ENCODE data around the gene FTH1. TPM values are rescaled to one million over a fixed set of nuclear protein-coding genes. Genes with fewer than 3 reads are reported as not detected.

Gene FTH1
- total RNA-seq, 1 experiment from 2014 or later = 3,345 TPM

DNA sequence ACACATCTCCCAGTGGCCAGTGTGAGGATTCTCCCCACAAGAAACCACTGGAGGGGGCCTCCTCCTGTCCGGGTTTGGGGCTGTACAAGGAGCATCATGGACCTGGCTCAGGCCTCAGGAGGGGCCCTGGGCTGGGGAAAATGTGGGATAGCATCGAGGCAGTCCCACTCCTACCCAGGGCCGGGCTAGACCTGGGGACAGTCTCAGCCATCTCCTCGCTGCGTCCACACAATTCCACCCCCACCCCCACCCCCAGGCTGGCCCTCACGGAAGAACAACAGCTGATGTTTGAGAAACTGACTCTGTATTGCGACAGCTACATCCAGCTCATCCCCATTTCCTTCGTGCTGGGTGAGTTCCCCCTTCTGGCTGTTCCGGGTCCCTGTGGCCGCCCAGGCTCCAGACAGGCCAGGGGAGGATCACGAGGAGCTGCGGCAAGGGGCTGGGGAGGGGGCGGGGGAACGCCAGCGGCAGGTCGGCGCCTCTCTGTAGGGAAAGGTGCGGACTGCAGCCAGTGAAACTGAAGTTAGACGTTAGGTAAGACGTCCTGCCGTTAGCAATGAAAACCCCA lies 12.5 kb downstream of the FTH1 start:
- no TSS peak for BruUV-seq (replicated peaks)
- H3K4me1 ChIP-seq (ENCODE audit: control insufficient read depth in 1 of 2, insufficient read depth in 2 of 2, low read length in 2 of 2) = peaks cover 0 to 13% of the 10 kb centered on the region in 2 experiments; a peak in 2 of 4 replicates
- no peaks in the 10 kb centered on the region for H3K79me2 ChIP-seq (ENCODE audit: insufficient read depth, low read length)
- intact Hi-C loops (cut with micrococcal nuclease) = no loop called here
- no peak overlapping the region for H3K4me3 ChIP-seq (replicated peaks in 1 of 2; ENCODE audit: low read depth in 1 of 2, low read length in 2 of 2)
- no peak overlapping the region for H3K9ac ChIP-seq (ENCODE audit: low read length)
- H3K36me3 ChIP-seq (ENCODE audit: control insufficient read depth in 1 of 2, insufficient read depth in 2 of 2, low read length in 2 of 2) = no peaks in the 10 kb centered on the region
- ChIA-PET CTCF (interaction anchor here (1.1 kb wide), 1 partner anchor 56 kb away, joined by 9 read pairs; no protein-coding TSS in a partner anchor), POLR2A (interaction anchor here (1.4 kb wide), 1 partner anchor 13 kb away, joined by 4 read pairs; the partner anchor contains the start of gene FTH1), RAD21 (ENCODE audit: low non-redundant PET in 1 of 2, low total read pairs in 2 of 2, uncharacterized antibody in 2 of 2, unreplicated experiment in 2 of 2) (interaction anchor here in 1 of 2 experiments (0.7 kb wide), 1 partner anchor 27 kb away, joined by 3 read pairs; no protein-coding TSS in a partner anchor)
- no peaks in the 10 kb centered on the region for H3K9me2 ChIP-seq (ENCODE audit: insufficient read depth)
- TF ChIP-seq ZNF274 (IDR thresholded peaks at IDR 0.05; ENCODE audit: low read depth, low read length) (no peak), EZH2 (IDR thresholded peaks at IDR 0.05) (no peak), SRF (IDR thresholded peaks at IDR 0.05; ENCODE audit: low read depth) (no peak), YY1 (IDR thresholded peaks at IDR 0.05; ENCODE audit: extremely low read depth, insufficient replicate concordance, low read depth, low read length) (no peak), JUND (IDR thresholded peaks at IDR 0.05) (no peak), EGR1 (IDR thresholded peaks at IDR 0.05; ENCODE audit: low read depth) (no peak)
- TF ChIP-seq, protein P1, sequence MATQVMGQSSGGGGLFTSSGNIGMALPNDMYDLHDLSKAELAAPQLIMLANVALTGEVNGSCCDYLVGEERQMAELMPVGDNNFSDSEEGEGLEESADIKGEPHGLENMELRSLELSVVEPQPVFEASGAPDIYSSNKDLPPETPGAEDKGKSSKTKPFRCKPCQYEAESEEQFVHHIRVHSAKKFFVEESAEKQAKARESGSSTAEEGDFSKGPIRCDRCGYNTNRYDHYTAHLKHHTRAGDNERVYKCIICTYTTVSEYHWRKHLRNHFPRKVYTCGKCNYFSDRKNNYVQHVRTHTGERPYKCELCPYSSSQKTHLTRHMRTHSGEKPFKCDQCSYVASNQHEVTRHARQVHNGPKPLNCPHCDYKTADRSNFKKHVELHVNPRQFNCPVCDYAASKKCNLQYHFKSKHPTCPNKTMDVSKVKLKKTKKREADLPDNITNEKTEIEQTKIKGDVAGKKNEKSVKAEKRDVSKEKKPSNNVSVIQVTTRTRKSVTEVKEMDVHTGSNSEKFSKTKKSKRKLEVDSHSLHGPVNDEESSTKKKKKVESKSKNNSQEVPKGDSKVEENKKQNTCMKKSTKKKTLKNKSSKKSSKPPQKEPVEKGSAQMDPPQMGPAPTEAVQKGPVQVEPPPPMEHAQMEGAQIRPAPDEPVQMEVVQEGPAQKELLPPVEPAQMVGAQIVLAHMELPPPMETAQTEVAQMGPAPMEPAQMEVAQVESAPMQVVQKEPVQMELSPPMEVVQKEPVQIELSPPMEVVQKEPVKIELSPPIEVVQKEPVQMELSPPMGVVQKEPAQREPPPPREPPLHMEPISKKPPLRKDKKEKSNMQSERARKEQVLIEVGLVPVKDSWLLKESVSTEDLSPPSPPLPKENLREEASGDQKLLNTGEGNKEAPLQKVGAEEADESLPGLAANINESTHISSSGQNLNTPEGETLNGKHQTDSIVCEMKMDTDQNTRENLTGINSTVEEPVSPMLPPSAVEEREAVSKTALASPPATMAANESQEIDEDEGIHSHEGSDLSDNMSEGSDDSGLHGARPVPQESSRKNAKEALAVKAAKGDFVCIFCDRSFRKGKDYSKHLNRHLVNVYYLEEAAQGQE (IDR thresholded peaks at IDR 0.05; ENCODE audit: low read depth) = no peak
- H2AFZ ChIP-seq (ENCODE audit: low read depth, low read length, poor library complexity, severe bottlenecking) = no peak overlapping the region
- DNase-seq (ENCODE audit: low read depth, low spot score) = no peak
- no peak overlapping the region for H3K4me2 ChIP-seq (ENCODE audit: low read length)
- no peaks in the 10 kb centered on the region for H3K27me3 ChIP-seq (ENCODE audit: insufficient read depth, low read length)
- H3K27ac ChIP-seq (ENCODE audit: low read depth, low read length) = no peak overlapping the region
- ATAC-seq = no peak
- H4K20me1 ChIP-seq (ENCODE audit: insufficient read depth) = no peaks in the 10 kb centered on the region
- no peaks in the 10 kb centered on the region for H3K9me3 ChIP-seq (ENCODE audit: control insufficient read depth in 1 of 2, insufficient read depth in 1 of 2, low read depth in 1 of 2, low read length in 2 of 2)
